HG03139 (cell line): ENCODE results near the gene CXCL6.

ENCODE experiments used
- ATAC-seq: cut with Tn5 transposase; IDR thresholded peaks from one replicate; pipeline ENCODE4 v1.9.1; 2021; ENCODE audit not compliant: unreplicated experiment

CXCL6 gene

GRCh38 chr4:73841243-73841925, 4.9 kb downstream of the CXCL6 start:
- ATAC-seq: no peak

GRCh38 chr4:73842696-73843095, 6.2 kb downstream of the CXCL6 start:
- no peak for ATAC-seq

GRCh38 chr4:73843369-73843768, 6.9 kb downstream of the CXCL6 start:
- no peak for ATAC-seq

- no peak for ATAC-seq
These were observed 7.9 kb downstream of the CXCL6 start for GRCh38 chr4:73844345-73844744.

GRCh38 chr4:73844806-73845205, 8.3 kb downstream of the CXCL6 start:
- no peak for ATAC-seq

- ATAC-seq: no peak
These were observed 11.2 kb downstream of the CXCL6 start for GRCh38 chr4:73847526-73848182.

- ATAC-seq: no peak
These were observed 11.8 kb downstream of the CXCL6 start for GRCh38 chr4:73848183-73848777.

- no peak for ATAC-seq
These were observed 13.9 kb downstream of the CXCL6 start for GRCh38 chr4:73850261-73850970.

GRCh38 chr4:73851293-73851692, 14.8 kb downstream of the CXCL6 start:
- ATAC-seq: no peak

GRCh38 chr4:73852771-73853170, 16.3 kb downstream of the CXCL6 start:
- no peak for ATAC-seq

GRCh38 chr4:73853246-73853704, 16.8 kb downstream of the CXCL6 start, which contains the start of gene PF4V1:
Gene PF4V1, plus strand, starts transcription at chr4:73853296. Its CDS starts 67 bp downstream, at chr4:73853363.
- ATAC-seq: no peak

- ATAC-seq: no peak
These were observed 17.4 kb downstream of the CXCL6 start for GRCh38 chr4:73853718-73854473.

- ATAC-seq: no peak
These were observed 18.9 kb downstream of the CXCL6 start for GRCh38 chr4:73855406-73855805.

- ATAC-seq: no peak
These were observed 20.0 kb downstream of the CXCL6 start for GRCh38 chr4:73856518-73856917.

- ATAC-seq: no peak
These were observed 23.2 kb downstream of the CXCL6 start for GRCh38 chr4:73859614-73860088.

- ATAC-seq: no peak
These were observed 23.7 kb downstream of the CXCL6 start for GRCh38 chr4:73860181-73860580.

GRCh38 chr4:73860917-73861316, 24.4 kb downstream of the CXCL6 start:
- no peak for ATAC-seq

- ATAC-seq: no peak
These were observed 25.8 kb downstream of the CXCL6 start for GRCh38 chr4:73862322-73862721.

GRCh38 chr4:73864365-73864764, 27.9 kb downstream of the CXCL6 start:
- no peak for ATAC-seq

- ATAC-seq: no peak
These were observed 28.5 kb downstream of the CXCL6 start for GRCh38 chr4:73864961-73865360.
